Measurements from ENCODE around the gene CXCL14.

DNA sequence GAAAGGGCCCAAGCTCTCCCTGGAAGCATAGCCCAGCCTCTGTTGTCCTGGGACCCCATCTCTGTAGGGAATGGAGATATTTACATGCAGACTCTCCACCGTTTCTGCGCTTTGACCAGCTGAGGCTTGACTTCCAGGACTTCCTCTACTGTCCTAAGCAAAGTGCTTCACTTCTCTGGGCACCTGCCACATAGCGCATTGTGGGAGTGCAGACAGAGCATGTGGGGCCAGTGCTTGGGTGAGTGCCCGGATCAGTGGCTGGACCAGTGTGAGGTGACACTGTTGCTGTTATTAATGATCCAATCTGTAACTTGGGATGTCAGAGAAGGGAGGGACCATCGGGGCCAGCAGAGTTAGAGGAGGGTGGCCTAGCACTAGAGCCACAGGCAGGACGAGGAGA lies 10.5 kb downstream of the CXCL14 start:
- TF ChIP-seq, protein P1, sequence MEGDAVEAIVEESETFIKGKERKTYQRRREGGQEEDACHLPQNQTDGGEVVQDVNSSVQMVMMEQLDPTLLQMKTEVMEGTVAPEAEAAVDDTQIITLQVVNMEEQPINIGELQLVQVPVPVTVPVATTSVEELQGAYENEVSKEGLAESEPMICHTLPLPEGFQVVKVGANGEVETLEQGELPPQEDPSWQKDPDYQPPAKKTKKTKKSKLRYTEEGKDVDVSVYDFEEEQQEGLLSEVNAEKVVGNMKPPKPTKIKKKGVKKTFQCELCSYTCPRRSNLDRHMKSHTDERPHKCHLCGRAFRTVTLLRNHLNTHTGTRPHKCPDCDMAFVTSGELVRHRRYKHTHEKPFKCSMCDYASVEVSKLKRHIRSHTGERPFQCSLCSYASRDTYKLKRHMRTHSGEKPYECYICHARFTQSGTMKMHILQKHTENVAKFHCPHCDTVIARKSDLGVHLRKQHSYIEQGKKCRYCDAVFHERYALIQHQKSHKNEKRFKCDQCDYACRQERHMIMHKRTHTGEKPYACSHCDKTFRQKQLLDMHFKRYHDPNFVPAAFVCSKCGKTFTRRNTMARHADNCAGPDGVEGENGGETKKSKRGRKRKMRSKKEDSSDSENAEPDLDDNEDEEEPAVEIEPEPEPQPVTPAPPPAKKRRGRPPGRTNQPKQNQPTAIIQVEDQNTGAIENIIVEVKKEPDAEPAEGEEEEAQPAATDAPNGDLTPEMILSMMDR (IDR thresholded peaks at IDR 0.05; ENCODE audit: low read depth, low read length), result no peak
- TF ChIP-seq POLR2A (IDR thresholded peaks at IDR 0.05; ENCODE audit: extremely low read depth, insufficient read length) (no peak), MAX (IDR thresholded peaks at IDR 0.05; ENCODE audit: low read depth, low read length) (no peak)

Measured in NB4 (cell line).